ENCODE results near the gene ADAM33. TPM values are rescaled to one million over a fixed set of nuclear protein-coding genes. Genes with fewer than 3 reads are reported as not detected.

The ADAM33 gene
- total RNA-seq, 1 experiment from 2014 or later = not detected

- no peak for ATAC-seq
- no peaks in the 10 kb centered on the region for H3K79me2 ChIP-seq (ENCODE audit: insufficient read depth, low read length)
- no peak overlapping the region for H3K9ac ChIP-seq (ENCODE audit: low read length)
- no TSS peak for BruUV-seq (replicated peaks)
- H3K9me3 ChIP-seq (ENCODE audit: control insufficient read depth in 1 of 2, insufficient read depth in 1 of 2, low read depth in 1 of 2, low read length in 2 of 2) = no peaks in the 10 kb centered on the region; a peak in 1 of 4 replicates
- H3K27ac ChIP-seq (ENCODE audit: low read depth, low read length) = no peak overlapping the region
- RAD21 ChIA-PET (ENCODE audit: low non-redundant PET in 1 of 2, low total read pairs in 2 of 2, uncharacterized antibody in 2 of 2, unreplicated experiment in 2 of 2) = no interaction called here
- H3K4me2 ChIP-seq (ENCODE audit: low read length) = no peak overlapping the region
- no peak overlapping the region for H3K4me3 ChIP-seq (replicated peaks in 1 of 2; ENCODE audit: low read depth in 1 of 2, low read length in 2 of 2)
- H4K20me1 ChIP-seq (ENCODE audit: insufficient read depth) = no peaks in the 10 kb centered on the region
- POLR2A ChIA-PET = no interaction called here
- H3K27me3 ChIP-seq (ENCODE audit: insufficient read depth, low read length) = no peaks in the 10 kb centered on the region
- TF ChIP-seq FOSL1 (IDR thresholded peaks at IDR 0.05; ENCODE audit: low read depth) (no peak), REST (IDR thresholded peaks at IDR 0.05; ENCODE audit: low read depth) (no peak), POLR2AphosphoS5 (IDR thresholded peaks at IDR 0.05; ENCODE audit: low read depth, low read length) (no peak)
- H3K9me2 ChIP-seq (ENCODE audit: insufficient read depth) = no peaks in the 10 kb centered on the region
- no peak overlapping the region for H2AFZ ChIP-seq (ENCODE audit: low read depth, low read length, poor library complexity, severe bottlenecking)
- intact Hi-C loops (cut with micrococcal nuclease) = no loop called here
- no peaks in the 10 kb centered on the region for H3K36me3 ChIP-seq (ENCODE audit: control insufficient read depth in 1 of 2, insufficient read depth in 2 of 2, low read length in 2 of 2)
- DNase-seq (ENCODE audit: low read depth, low spot score) = no peak
- CTCF ChIA-PET = no interaction called here
- H3K4me1 ChIP-seq (ENCODE audit: control insufficient read depth in 1 of 2, insufficient read depth in 2 of 2, low read length in 2 of 2) = no peaks in the 10 kb centered on the region
These were observed 11.6 kb upstream of the ADAM33 start for GRCh38 chr20:3693376-3693775.

GRCh38 chr20:3692706-3693294, 11.0 kb upstream of the ADAM33 start:
- no peaks in the 10 kb centered on the region; a peak in 1 of 4 replicates for H3K9me3 ChIP-seq (ENCODE audit: control insufficient read depth in 1 of 2, insufficient read depth in 1 of 2, low read depth in 1 of 2, low read length in 2 of 2)
- H2AFZ ChIP-seq (ENCODE audit: low read depth, low read length, poor library complexity, severe bottlenecking) = no peak overlapping the region
- H3K9ac ChIP-seq (ENCODE audit: low read length) = no peak overlapping the region
- CTCF ChIA-PET = no interaction called here
- intact Hi-C loops (cut with micrococcal nuclease) = no loop called here
- H3K27ac ChIP-seq (ENCODE audit: low read depth, low read length) = no peak overlapping the region
- H3K4me1 ChIP-seq (ENCODE audit: control insufficient read depth in 1 of 2, insufficient read depth in 2 of 2, low read length in 2 of 2) = peaks cover 0 to 3% of the 10 kb centered on the region in 2 experiments; a peak in 1 of 4 replicates
- H3K9me2 ChIP-seq (ENCODE audit: insufficient read depth) = no peaks in the 10 kb centered on the region
- no TSS peak for BruUV-seq (replicated peaks)
- no peak for ATAC-seq
- TF ChIP-seq YY1 (IDR thresholded peaks at IDR 0.05; ENCODE audit: extremely low read depth, insufficient replicate concordance, low read depth, low read length) (no peak), CBX3 (IDR thresholded peaks at IDR 0.05; ENCODE audit: low read depth) (no peak), POLR2AphosphoS5 (IDR thresholded peaks at IDR 0.05; ENCODE audit: low read depth, low read length) (no peak), POLR2A (IDR thresholded peaks at IDR 0.05; ENCODE audit: borderline replicate concordance, extremely low read depth, insufficient read depth, insufficient read length) (no peak), RAD21 (IDR thresholded peaks at IDR 0.05; ENCODE audit: low read depth) (no peak), ATF3 (IDR thresholded peaks at IDR 0.05) (no peak), ZBTB33 (IDR thresholded peaks at IDR 0.05; ENCODE audit: extremely low read depth, insufficient replicate concordance, low read length) (no peak), JUND (IDR thresholded peaks at IDR 0.05) (no peak), ZNF274 (IDR thresholded peaks at IDR 0.05; ENCODE audit: low read depth, low read length) (no peak), ELF1 (IDR thresholded peaks at IDR 0.05; ENCODE audit: borderline replicate concordance, low read depth) (no peak), FOSL1 (IDR thresholded peaks at IDR 0.05; ENCODE audit: low read depth) (no peak)
- no peaks in the 10 kb centered on the region for H3K79me2 ChIP-seq (ENCODE audit: insufficient read depth, low read length)
- no peak overlapping the region for H3K4me2 ChIP-seq (ENCODE audit: low read length)
- POLR2A ChIA-PET = no interaction called here
- H3K36me3 ChIP-seq (ENCODE audit: control insufficient read depth in 1 of 2, insufficient read depth in 2 of 2, low read length in 2 of 2) = no peaks in the 10 kb centered on the region
- RAD21 ChIA-PET (ENCODE audit: low non-redundant PET in 1 of 2, low total read pairs in 2 of 2, uncharacterized antibody in 2 of 2, unreplicated experiment in 2 of 2) = no interaction called here
- H4K20me1 ChIP-seq (ENCODE audit: insufficient read depth) = no peaks in the 10 kb centered on the region
- H3K4me3 ChIP-seq (replicated peaks in 1 of 2; ENCODE audit: low read depth in 1 of 2, low read length in 2 of 2) = no peak overlapping the region
- no peak for DNase-seq (ENCODE audit: low read depth, low spot score)
- no peaks in the 10 kb centered on the region for H3K27me3 ChIP-seq (ENCODE audit: insufficient read depth, low read length)

Measured in HCT116 (cell line).